Germinal center (tissue), 1 donor: Measurements from ENCODE around the gene CPSF7.
"Not testable (repeated sequence)": the region's sequence is repeated elsewhere in the genome, so short reads cannot be mapped to it uniquely, and the experiment has no call there.

Experiments
- DNase-seq: peaks from one replicate; pipeline ENCODE4 v3.0.0; 2012; ENCODE audit warnings: mixed read lengths, low spot score

The CPSF7 gene

DNA sequence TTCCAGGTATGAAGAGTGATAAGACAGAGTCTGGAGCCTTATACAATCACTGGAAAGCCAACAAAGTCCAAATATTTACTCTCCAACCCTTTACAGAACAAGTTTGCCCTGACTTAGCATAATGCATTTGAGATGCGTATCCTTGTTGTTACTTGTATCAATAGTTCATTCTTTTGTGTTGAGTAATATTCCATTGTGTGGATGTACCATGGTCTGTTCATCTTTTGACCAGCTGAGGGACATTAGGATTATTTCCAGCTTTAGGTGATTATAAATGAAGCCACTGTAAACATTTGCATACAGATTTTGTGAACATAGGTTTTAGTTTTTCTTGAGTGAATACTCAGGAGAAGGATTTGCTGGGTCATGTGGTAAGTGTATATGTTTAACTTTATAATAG is 9.8 kb upstream of the CPSF7 start:
- no peak for DNase-seq

DNA sequence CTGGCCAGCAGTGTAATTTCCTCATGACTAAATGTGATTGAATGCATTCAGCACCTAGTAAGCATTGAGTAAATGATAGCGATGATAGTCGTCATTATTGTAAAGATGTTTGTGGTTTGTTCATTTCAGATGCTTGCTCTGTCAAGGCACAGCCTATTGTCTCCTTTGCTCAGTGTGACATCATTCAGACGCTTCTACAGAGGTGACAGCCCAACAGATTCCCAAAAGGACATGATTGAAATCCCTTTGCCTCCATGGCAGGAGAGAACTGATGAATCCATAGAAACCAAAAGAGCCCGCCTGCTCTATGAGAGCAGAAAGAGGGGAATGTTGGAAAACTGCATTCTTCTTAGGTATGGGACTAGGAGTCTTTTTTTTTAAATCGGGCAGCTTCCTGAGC is 7.7 kb upstream of the CPSF7 start:
- DNase-seq, result no peak

DNA sequence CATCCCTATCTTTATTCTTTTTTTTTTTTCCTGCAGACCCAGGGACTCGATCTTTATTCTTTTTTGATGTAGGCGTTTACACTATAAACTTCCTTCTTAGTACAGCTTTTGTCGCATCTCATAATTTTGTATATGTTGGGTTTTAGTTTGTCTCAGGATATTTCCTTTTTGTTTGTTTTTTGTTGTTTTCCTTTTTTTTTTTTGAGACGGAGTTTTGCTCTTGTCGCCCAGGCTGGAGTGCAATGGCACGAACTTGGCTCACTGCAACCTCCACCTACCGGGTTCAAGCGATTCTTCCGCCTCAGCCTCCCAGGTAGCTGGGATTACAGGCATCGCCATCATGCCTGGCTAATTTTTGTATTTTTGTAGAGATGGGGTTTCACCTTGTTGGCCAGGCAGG is 1.1 kb upstream of the CPSF7 start:
- DNase-seq, result not testable (repeated sequence)

DNA sequence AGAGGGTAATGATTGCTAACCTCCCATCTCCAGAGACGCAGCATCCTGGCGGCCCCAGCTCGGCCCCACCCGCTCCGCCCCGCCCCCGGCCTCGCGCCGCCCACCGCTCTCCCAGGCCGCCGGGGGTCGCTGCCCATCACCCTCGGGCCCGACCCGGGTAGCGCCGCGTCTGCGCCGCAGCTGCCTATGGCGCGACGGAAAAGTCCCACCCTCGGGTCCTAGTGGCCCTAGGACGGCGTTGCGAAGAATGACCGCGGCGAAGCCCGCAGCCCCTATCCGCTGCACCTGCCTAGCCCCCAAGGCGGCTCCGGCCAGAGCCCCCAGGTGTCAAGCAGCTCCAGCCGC is 457 bp downstream of the CPSF7 start:
- DNase-seq, result peak; percentile 81

DNA sequence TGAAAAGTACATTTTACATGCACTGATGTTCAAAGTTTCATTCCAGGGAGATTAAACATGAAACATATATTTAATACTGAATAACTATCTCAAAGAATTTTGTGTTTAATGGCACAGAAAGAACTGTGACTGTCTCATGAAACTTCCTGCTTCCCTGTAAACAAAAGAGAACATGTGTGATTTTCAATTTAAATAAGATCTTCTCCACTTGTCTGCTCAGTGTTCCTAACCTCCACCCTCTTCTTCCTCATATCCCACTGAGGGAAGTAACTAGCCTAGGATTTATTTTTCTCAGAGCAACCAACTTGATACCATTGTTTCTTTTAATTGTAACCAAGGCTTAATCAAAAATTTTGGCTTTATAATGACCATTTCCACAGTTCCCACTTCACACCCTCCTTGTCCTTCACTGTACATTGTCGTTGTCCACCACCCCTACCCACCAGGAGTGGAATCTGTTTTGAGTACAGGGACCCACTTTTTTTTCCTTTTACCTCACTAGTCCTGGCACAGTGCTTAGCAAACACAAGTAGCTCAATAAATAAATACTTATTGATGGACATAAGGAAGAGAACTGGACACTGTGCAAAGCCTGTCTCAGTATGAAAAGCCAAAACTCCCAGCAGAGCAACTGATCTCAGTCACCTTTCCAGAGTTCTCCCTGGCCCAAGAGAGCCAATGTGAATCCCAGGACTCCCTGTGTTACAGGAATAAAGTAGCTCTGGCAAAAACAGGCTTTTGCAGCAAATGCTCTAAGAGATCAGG is 4.2 kb downstream of the CPSF7 start:
- DNase-seq, result no peak

DNA sequence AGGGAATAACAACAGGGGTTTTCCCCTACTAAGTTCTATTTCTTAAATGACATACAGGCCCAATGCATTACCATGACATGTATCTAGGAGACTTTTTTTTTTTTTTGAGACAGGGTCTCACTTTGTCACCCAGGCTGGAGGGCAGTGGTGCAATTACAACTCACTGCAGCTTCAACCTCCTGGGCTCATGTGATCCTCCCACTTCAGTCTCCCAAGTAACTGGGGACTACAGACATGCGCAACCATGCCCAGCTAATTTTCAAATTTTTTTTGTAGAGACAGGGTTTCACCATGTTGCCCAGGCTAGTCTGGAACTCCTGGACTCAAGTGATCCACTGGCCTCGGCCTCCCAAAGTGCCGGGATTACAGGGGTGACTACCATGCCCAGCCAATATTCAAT is 7.5 kb downstream of the CPSF7 start:
- no peak for DNase-seq

DNA sequence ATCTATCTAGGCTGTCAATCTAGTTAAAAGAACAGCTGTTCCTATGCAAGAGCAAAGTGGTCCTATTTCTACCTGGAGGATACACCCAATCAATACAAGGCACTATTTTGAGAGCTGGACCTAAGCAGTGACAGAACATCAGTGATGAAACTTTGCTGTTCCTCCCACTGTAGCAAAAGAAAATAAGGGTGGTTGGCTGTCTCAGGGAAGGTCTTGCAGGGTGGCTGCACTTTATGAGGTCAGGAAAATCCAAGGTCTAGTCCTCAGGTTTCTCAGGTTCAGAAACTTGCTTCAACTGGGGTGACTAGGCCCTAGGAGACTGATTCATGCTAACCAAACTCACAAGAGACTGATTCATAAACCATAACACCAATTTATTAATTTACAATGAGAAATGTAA is 11.6 kb downstream of the CPSF7 start:
- no peak for DNase-seq

DNA sequence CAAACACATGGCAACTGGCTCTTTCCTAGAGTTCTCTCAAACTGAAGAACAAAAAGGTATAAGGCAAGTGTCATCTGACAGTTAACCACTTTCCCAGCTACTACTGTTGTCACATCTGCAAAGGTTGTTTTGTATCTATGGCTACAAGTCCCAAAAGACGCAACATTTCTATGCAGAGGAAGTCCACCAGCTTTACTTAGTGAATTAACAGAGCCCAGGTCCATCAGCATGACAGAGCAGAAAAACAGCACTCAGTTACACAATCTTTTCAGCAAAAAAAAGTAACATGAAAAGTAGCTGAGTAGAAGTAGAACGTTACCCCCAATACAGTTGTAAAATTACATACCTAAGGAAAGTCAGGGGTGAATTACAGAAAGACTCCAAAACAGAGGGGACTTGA is 12.1 kb downstream of the CPSF7 start:
- no peak for DNase-seq

DNA sequence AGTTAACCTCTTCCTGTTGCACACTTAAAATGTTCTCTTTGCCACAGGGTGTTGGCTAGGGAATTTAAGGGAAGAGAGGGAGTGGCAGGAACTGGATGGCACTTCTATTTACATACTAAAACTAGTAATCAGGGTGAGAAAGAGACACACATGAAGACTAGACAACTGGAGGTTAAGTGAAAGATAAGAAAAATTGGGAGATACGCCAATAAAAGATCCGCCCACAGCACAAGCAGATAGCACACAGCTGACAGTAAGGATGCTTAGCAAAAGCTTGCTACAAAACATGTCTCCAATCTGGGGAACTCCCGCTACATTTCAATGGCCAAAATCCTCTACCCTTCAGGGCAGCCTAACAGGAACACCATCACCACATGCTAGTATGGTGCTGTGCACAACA is 12.8 kb downstream of the CPSF7 start:
- DNase-seq, result no peak

DNA sequence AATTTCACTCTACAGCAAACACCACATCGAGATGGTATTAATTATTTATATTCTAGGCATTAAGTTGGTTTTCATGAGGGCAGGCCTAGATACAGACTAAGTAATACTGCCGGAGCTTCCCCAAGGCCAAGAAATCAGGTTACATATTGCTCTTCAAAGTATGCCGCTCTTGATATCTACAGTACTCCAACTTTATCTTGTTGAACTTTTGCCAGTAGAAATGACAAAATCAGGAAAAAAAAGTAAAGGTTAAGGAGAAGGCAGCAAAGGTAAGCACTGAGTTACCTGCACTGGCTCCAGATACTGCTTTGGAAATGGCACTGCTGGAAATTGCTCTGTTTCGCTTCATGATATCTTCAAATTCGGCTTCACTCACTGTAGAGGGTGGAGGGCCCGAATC is 14.4 kb downstream of the CPSF7 start:
- no peak for DNase-seq

DNA sequence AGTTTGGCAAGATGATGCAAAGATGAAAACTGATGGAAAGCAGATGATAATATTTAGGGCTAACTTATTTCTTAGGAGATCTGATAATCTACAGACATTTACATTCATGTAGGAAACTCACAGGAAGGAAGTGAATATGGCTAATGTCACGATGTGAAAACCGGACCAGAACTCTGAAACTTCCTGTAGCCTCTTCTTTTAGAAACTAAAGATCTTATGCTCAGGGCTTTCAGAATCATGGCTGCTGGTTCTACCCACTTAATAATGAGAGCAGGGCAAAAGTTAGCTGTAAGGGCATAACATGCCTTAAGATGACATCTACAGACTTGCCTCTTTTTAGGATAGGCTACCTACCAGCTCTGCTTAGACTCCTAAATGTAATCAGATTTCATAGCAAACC is 15.2 kb downstream of the CPSF7 start:
- DNase-seq, result no peak

DNA sequence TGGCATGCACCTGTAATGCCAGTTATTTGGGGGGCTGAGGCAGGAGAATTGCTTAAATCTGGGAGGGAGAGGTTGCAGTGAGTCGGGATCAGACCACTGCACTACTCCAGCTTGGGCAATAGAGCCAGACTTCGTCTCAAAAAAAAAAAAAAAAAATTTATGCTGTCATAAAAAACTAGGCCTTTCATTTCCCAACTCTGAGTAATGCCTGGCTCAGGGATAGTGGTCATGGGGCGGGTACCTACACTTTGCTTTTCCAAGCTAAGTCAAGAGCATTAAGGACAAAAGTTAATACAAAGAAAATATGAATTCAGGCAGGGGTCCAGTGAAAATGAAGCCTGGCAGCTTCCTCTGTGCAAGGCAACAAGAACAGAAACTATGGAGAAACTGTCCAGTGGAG is 16.3 kb downstream of the CPSF7 start:
- DNase-seq, result no peak

DNA sequence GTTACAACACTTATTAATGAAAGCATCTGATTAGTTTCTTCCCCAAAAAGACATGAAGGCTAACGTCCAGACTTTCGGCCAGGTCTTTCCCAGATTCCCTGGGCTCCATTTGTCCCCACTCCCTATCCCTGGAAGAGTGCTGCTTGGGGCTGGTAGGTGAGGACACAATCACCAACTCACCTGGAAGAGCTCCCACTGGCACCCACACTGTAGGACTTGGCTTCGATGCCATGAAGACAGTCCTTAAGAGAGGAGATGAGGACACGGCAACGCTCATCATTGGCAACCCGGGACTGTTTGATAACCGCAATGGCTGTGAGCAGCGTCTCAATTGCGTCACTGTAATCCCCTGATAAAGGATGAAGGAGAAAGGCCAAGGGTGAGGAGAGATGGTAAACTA is 18.2 kb downstream of the CPSF7 start:
- no peak for DNase-seq

DNA sequence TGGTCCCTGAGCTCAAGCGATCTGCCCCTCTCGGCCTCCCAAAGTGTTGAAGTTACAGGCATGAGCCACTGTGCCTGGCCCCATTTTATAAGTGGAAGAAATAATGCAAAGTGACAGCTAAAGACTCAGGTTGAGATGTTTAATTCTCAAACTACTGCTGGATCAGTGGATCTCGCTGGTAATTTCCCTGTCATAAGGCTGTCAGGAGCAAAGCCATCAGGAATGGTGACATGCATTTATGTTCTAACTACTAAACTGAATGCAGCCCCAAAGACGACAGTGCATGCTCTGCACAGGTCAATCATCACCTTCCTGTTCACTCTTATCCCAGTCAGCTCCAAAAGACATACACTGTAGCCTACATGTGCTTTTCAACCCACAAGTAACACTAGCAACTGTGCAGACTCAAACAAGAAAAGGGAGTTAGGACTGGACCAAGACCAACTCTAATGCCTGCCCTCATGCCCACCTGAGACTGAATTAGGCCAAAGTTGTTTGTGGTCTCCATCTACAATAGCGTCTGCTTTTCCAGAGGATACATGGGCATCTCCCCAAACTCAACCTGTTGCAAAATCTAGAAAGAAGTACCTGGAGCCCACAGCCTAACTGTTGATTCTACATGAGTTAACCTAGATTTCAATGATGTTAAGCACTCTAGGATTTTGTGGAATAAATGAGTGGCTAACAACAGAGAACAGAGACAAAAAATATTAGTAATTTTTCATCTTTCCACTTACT is 22.6 kb downstream of the CPSF7 start:
- DNase-seq, result no peak

DNA sequence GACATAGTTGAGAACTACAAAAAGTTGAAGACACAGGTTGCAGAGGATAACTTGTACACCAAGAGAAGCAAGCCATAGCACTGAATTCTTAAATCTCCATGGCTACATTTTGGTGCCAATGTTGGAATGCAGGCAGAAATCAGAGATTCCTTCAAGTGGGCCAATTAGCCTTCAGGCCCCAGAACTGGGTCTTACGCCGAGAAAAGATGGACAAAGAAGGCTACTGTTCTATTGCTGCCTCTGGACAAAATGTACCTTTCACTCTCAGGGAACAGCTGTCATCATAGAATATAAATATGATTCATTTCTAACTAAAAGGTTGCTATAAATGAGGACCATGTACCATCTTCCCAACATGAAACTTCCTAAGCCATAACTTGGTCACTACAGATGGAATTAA is 23.7 kb downstream of the CPSF7 start:
- DNase-seq, result no peak

DNA sequence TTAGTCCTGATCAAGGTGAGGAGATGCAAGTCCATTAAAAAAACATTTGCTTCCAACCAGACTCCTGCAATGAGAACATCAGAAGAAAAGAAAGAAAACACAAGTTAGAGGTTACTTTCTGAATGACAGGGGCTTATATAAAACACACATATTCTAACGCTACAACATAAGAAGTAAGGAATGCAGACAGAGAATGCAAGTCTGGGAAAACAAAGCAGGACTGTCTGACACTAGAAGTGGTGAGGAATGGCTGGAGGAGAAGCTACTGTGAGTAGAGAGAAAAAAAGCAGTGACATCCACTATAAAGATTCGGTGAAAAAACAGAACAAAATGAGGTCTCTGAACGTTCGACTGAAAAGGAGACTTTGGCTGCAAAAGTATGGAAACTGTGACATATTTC is 25.1 kb downstream of the CPSF7 start:
- no peak for DNase-seq

DNA sequence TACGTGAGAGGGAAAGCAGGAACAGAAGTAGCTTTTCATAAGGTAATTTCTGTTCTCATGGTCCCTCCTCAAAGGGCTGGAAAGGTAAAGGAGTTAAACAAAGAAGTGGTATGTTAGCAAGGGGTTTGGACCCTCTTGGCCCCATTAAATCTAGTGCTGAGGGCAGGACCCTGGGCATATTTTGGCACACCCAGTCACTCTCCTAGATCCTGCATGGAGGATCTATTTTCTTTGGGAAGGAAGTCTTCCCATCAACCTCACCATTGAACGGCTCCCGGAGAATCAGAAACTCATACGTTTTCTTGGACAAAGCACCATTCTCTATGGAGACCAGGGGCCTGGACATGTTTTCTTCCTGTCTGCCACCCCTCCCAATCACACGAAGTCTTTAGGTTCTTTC is 25.7 kb downstream of the CPSF7 start:
- DNase-seq, result no peak

DNA sequence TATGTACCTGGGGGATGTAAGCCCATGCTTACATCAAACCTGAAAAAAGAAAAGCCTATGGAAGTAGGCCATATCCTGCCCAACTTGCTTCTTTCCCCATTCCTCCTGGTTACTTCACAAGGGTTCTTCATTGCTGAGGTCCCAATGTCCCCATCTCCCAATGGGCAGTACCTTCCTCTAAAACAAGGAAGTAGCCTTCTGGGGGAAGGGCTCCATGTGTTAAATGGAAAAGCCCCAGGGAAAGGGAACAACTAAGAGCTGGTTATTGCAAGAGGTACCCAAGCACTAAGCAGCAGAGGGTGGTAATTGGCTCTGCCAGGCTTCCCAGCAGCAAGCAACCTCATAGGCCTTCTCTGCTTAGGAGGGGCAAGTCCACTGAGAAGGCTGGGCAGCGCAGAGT is 26.1 kb downstream of the CPSF7 start:
- no peak for DNase-seq

DNA sequence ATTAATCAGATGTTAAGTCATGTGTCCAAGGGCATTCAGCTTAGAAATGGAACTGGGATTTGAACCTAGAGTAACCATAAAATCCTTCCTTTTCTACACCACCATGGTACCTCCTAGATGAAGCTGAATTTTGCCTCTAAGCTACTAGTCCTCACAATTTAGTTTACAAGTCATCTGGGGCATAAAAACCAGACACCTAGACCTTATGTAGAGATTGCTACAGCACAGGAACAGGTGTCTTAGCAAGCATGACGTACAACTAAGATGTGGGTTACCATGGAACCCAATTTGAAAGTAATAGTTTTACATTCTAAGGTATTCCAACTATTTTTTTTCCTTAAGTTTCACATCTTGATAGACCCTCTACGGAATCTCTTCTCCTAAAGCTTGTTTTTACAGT is 28.2 kb downstream of the CPSF7 start:
- DNase-seq, result no peak

DNA sequence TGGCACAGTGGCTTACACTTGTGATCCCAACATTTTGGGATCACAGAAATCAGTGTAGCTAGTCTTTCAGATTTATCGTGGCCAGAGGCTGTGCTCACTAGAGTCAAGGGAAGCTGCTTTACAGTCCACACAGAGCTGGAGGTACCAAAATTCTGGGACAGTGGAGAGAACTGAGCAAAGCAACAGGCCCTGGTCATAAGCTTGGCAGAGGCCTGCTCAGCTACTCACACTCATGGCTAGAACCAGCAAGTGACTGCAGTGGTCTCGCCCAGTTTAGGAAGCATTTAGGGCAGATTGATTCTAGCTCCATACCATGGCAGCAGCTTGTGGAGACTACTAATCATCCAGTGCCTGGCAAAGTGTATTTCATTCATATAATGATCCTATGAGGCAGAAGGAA is 28.6 kb downstream of the CPSF7 start:
- no peak for DNase-seq

DNA sequence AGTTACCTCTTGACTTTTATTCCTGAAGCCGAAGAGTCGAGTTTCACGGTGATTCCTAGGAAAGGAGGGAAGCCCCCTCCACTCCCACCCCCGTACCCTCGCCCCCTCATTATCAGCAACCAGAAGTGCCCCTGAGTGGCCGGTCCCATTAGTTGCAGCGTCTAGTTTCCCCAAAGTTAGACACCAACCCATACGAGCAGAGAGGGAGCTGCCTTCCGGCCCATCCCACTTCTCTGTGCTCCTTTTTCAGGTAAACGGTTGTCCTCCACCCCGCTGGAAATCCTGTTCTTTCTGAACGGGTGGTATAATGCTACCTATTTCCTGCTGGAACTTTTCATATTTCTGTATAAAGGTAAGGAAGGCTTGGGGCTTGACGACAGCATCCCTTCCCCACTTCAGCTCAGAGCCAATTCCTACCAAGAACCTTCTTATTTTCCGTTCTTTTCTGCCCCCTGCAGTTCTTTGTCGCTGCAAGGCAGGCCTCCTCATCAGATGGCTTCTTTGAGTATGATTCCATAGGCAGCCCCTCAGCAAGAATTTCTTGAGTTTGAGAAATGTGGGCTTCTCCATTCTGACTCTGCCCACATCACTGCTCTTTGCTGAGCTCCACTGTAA is 36.7 kb downstream of the CPSF7 start:
- DNase-seq, result peak; percentile 42

DNA sequence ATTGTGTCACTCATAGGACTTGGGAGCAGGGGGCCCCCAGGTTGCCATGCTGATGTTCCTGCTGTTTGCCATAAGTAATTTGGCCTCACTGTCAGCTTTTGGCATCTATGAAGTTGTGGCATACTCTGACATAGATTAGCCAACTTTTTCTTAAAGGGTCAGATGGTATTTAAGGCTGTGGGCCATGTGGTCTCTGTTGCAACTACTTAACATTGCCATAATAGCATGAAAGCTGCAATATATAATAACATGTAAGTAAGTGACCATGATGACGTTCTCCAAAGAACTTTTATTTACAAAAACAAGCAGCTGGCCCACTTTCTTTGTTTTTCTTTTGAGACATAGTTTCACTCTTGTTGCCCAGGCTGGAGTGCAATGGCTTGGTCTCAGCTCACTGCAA is 39.6 kb downstream of the CPSF7 start:
- no peak for DNase-seq
